ENCODE measurements around the gene EXOSC6.
"Not testable (repeated sequence)": the region's sequence is repeated elsewhere in the genome, so short reads cannot be mapped to it uniquely, and the experiment has no call there.

Gene EXOSC6

GRCh38 chr16:70200063-70200462 is 51.7 kb downstream of the EXOSC6 start:
- in situ Hi-C loops (cut with MboI; ENCODE audit: low sequenced_read_pairs), result not testable (repeated sequence)

- in situ Hi-C loops (cut with MboI; ENCODE audit: low sequenced_read_pairs), result not testable (repeated sequence)
Measured at GRCh38 chr16:70199170-70199569, 52.6 kb downstream of the EXOSC6 start.

GRCh38 chr16:70198666-70199065 is 53.1 kb downstream of the EXOSC6 start:
- in situ Hi-C loops (cut with MboI; ENCODE audit: low sequenced_read_pairs), result not testable (repeated sequence)

- in situ Hi-C loops (cut with MboI; ENCODE audit: low sequenced_read_pairs), result not testable (repeated sequence)
Measured at GRCh38 chr16:70198230-70198629, 53.5 kb downstream of the EXOSC6 start.

- in situ Hi-C loops (cut with MboI; ENCODE audit: low sequenced_read_pairs), result not testable (repeated sequence)
Measured at GRCh38 chr16:70197611-70198010, 54.1 kb downstream of the EXOSC6 start.

Measured in HL-60/S4 treated with retinoic acid at 250 ng/mL for 4 days and 3 days (cell line).